Aorta (tissue), 5 donors: ENCODE data around the gene ACR. TPM values are rescaled to one million over a fixed set of nuclear protein-coding genes. Genes with fewer than 3 reads are reported as not detected.

ENCODE experiments used
- ATAC-seq: fragments of 200-7000 bp; cut with Tn5 transposase; one replicate; pipeline ENCODE4 v1.9.1; 2022; ENCODE audit warnings: moderate library complexity; ENCODE audit not compliant: low FRiP score
- DNase-seq, 2 donors: peaks; one replicate each; pipeline ENCODE4 v3.0.0-alpha.2; 2020
- H3K27ac ChIP-seq, 2 donors: one replicate each; pipeline ENCODE4 v1.5.1; 2013; ENCODE audit warnings: low read length in 2 of 2, mild to moderate bottlenecking in 2 of 2, moderate library complexity in 2 of 2, control low read depth in 1 of 2, inconsistent platforms in 1 of 2, low read depth in 1 of 2
- H3K27me3 ChIP-seq, 2 donors: one replicate each; pipeline ENCODE4 v1.6.1; 2013; ENCODE audit warnings: control low read depth in 1 of 2, low read length in 1 of 2, mild to moderate bottlenecking in 1 of 2, moderate library complexity in 1 of 2; ENCODE audit not compliant: insufficient read depth in 2 of 2, control insufficient read depth in 1 of 2
- H3K36me3 ChIP-seq, 2 donors: one replicate each; pipeline ENCODE4 v1.6.1; 2013; ENCODE audit warnings: control low read depth in 1 of 2, low read length in 1 of 2, mild to moderate bottlenecking in 1 of 2; ENCODE audit not compliant: insufficient read depth in 2 of 2, control insufficient read depth in 1 of 2
- H3K4me1 ChIP-seq, 2 donors: one replicate each; pipeline ENCODE4 v1.6.1; 2013; ENCODE audit warnings: low read length in 2 of 2, control low read depth in 1 of 2, mild to moderate bottlenecking in 1 of 2, moderate library complexity in 1 of 2; ENCODE audit not compliant: insufficient read depth in 2 of 2, control insufficient read depth in 1 of 2
- H3K4me3 ChIP-seq, 2 donors: one replicate each; pipeline ENCODE4 v1.5.1; 2013; ENCODE audit warnings: low read length in 2 of 2, control low read depth in 1 of 2, mild to moderate bottlenecking in 1 of 2
- H3K9me3 ChIP-seq: one replicate; pipeline ENCODE4 v1.6.1; 2013; ENCODE audit warnings: mild to moderate bottlenecking, low read length; ENCODE audit not compliant: control insufficient read depth
- WGBS, 2 donors: extraction: QIAGEN DNeasy Blood & Tissue Kit; methylation state at CpG; one replicate each; pipeline ENCODE4 v1.1.7; 2013; 5-methylcytosine and 5-hydroxymethylcytosine counted together
- intact Hi-C, 2 donors: fragments of 100-400 bp; cut with DNase I; formaldehyde crosslinking; loops; one replicate each; pipeline versions ENCODE4 v1.14.2 to v1.15.0; 2022
- long read RNA-seq, 2 donors: library from polyadenylated mRNA; unstranded; transcript quantifications; one replicate each; pipeline ENCODE4 v2.0.0, GENCODE V29; 2020 to 2021
- polyA plus RNA-seq, 2 donors: library from polyadenylated mRNA; stranded (reverse); fragments of 200-250 nt; gene quantifications; one replicate each; pipeline ENCODE4 v1.2.3, GENCODE V29; 2013
- total RNA-seq, 2 donors: library from RNA; stranded (reverse); fragmentation: NEBNext Ultra II Directional; extraction: Animal tissue kit (Norgen Biotek cat#: 25700); gene quantifications; one replicate each; pipeline ENCODE4 v1.2.1, GENCODE V29; 2021
- donor health status: healthy with polysubstance abuse.
- donor health status: Bipolar disorder and iron deficiency.
- donor health status: DM: no; HTN: no; CAD: no.
- donor health status: DM: no; HTN: no; CAD: no.
- donor health status: DM: yes; HTN: yes; CAD: no.

Gene ACR
- total RNA-seq (1 to 10 TPM; 1.6 to 1.8 TPM), polyA plus RNA-seq (not detected)
- long read RNA-seq, donor 1: 0 reads
- long read RNA-seq, donor 2: 0 reads

- intact Hi-C loops: no loop called here
- Histone ChIP-seq H3K9me3 (no peaks in the 10 kb centered on the region), H3K27me3 (no peaks in the 10 kb centered on the region), H3K36me3 (no peaks in the 10 kb centered on the region), H3K27ac (no peak within 1 kb of the TSS), H3K4me1 (no peaks in the 10 kb centered on the region), H3K4me3 (no peak within 1 kb of the TSS)
- no peak for DNase-seq
- 74 to 75% methylated on average over 13 of the region's 13 CpGs for WGBS, 2 donors
- no peak for ATAC-seq
Observed at GRCh38 chr22:50737728-50738648, at the start of gene ACR. Gene ACR (plus strand): TSS chr22:50738204. CDS start chr22:50738236, 32 bp downstream.

- Histone ChIP-seq H3K9me3 (no peaks in the 10 kb centered on the region), H3K36me3 (no peaks in the 10 kb centered on the region), H3K27me3 (no peaks in the 10 kb centered on the region), H3K4me3 (no peak overlapping the region), H3K4me1 (no peaks in the 10 kb centered on the region), H3K27ac (no peak overlapping the region)
- 78 to 84% methylated on average over 5 of the region's 5 CpGs for WGBS, 2 donors
- ATAC-seq (no peak), DNase-seq (peak; percentile 21 to 53)
- intact Hi-C loops: no loop called here
Observed at GRCh38 chr22:50688448-50688847, 49.6 kb upstream of the ACR start.

GRCh38 chr22:50691521-50691920, 46.5 kb upstream of the ACR start:
- Histone ChIP-seq H3K36me3 (no peaks in the 10 kb centered on the region), H3K27ac (no peak overlapping the region), H3K27me3 (no peaks in the 10 kb centered on the region), H3K9me3 (no peaks in the 10 kb centered on the region), H3K4me3 (no peak overlapping the region), H3K4me1 (no peaks in the 10 kb centered on the region)
- ATAC-seq (no peak), DNase-seq (peak in 1 of 2 donors; percentile 24)
- intact Hi-C loops: no loop called here
- 9 to 28% methylated on average over 2 of the region's 2 CpGs for WGBS, 2 donors

- intact Hi-C loops: no loop called here
- H3K36me3 ChIP-seq: no peaks in the 10 kb centered on the region
- no peaks in the 10 kb centered on the region for H3K4me1 ChIP-seq
- H3K27me3 ChIP-seq: no peaks in the 10 kb centered on the region
- ATAC-seq (no peak), DNase-seq (no peak)
- no peak overlapping the region for H3K27ac ChIP-seq
- no peak overlapping the region for H3K4me3 ChIP-seq
- WGBS, 2 donors: 70 to 71% methylated on average over 6 of the region's 6 CpGs
- H3K9me3 ChIP-seq: no peaks in the 10 kb centered on the region
Observed at GRCh38 chr22:50693462-50693861, 44.5 kb upstream of the ACR start.

GRCh38 chr22:50694099-50694605, 43.9 kb upstream of the ACR start:
- H3K4me3 ChIP-seq: no peak overlapping the region
- DNase-seq: no peak
- no peaks in the 10 kb centered on the region for H3K4me1 ChIP-seq
- 60 to 61% methylated on average over 3 of the region's 3 CpGs for WGBS, 2 donors
- intact Hi-C loops: no loop called here
- H3K27ac ChIP-seq: no peak overlapping the region
- no peaks in the 10 kb centered on the region for H3K9me3 ChIP-seq
- H3K27me3 ChIP-seq: no peaks in the 10 kb centered on the region
- no peak for ATAC-seq
- H3K36me3 ChIP-seq: no peaks in the 10 kb centered on the region

- WGBS, 2 donors: 83 to 86% methylated on average over 18 of the region's 18 CpGs
- no peaks in the 10 kb centered on the region for H3K4me1 ChIP-seq
- no peaks in the 10 kb centered on the region for H3K9me3 ChIP-seq
- H3K27me3 ChIP-seq: no peaks in the 10 kb centered on the region
- ATAC-seq (no peak), DNase-seq (peak; percentile 27 to 48)
- H3K27ac ChIP-seq: no peak overlapping the region
- intact Hi-C loops: no loop called here
- no peak overlapping the region for H3K4me3 ChIP-seq
- H3K36me3 ChIP-seq: no peaks in the 10 kb centered on the region
Observed at GRCh38 chr22:50694766-50695420, 43.1 kb upstream of the ACR start.

- Histone ChIP-seq H3K4me1 (no peaks in the 10 kb centered on the region), H3K36me3 (no peaks in the 10 kb centered on the region)
- DNase-seq: peak; percentile 29 to 41
Observed at GRCh38 chr22:50695421-50696250, 42.4 kb upstream of the ACR start.

GRCh38 chr22:50696251-50696798, 41.7 kb upstream of the ACR start:
- 50 to 62% methylated on average over 15 to 21 of the region's 21 CpGs for WGBS, 2 donors
- Histone ChIP-seq H3K27me3 (no peaks in the 10 kb centered on the region), H3K4me3 (no peak overlapping the region), H3K4me1 (no peaks in the 10 kb centered on the region), H3K36me3 (no peaks in the 10 kb centered on the region), H3K9me3 (no peaks in the 10 kb centered on the region), H3K27ac (no peak overlapping the region)
- ATAC-seq: no peak
- intact Hi-C loops: no loop called here
- DNase-seq: no peak

More at GRCh38 chr22:50695421-50696250, 42.4 kb upstream of the ACR start:
- WGBS, 2 donors: 92% methylated on average over 18 of the region's 18 CpGs
- Histone ChIP-seq H3K27me3 (no peaks in the 10 kb centered on the region), H3K4me3 (no peak overlapping the region), H3K27ac (no peak overlapping the region), H3K9me3 (no peaks in the 10 kb centered on the region)
- intact Hi-C loops: no loop called here
- no peak for ATAC-seq
